Duodenal mucosa (tissue), 2 donors: ENCODE measurements around the gene ANKRD33.

Experiments
- H3K27ac ChIP-seq: one replicate; pipeline ENCODE4 v1.7.0; 2013; ENCODE audit warnings: low read depth, low read length
- H3K27me3 ChIP-seq, 2 donors: one replicate each; pipeline ENCODE4 v1.7.0; 2013; ENCODE audit warnings: low read length in 2 of 2, control low read depth in 1 of 2; ENCODE audit not compliant: insufficient read depth in 2 of 2, control insufficient read depth in 1 of 2
- H3K36me3 ChIP-seq, 2 donors: one replicate each; pipeline ENCODE4 v1.7.0; 2013; ENCODE audit warnings: low read length in 2 of 2, control low read depth in 1 of 2; ENCODE audit not compliant: insufficient read depth in 2 of 2, control insufficient read depth in 1 of 2
- H3K4me1 ChIP-seq, 2 donors: one replicate each; pipeline ENCODE4 v1.7.0; 2013; ENCODE audit warnings: low read length in 2 of 2, control low read depth in 1 of 2; ENCODE audit not compliant: insufficient read depth in 2 of 2, control insufficient read depth in 1 of 2
- H3K4me3 ChIP-seq, 2 donors: one replicate each; pipeline ENCODE4 v1.7.0; 2013; ENCODE audit warnings: low read length in 2 of 2, low read depth in 1 of 2
- H3K9ac ChIP-seq, 2 donors: one replicate each; pipeline ENCODE4 v1.7.0; 2013; ENCODE audit warnings: low read length in 2 of 2, low read depth in 1 of 2
- H3K9me3 ChIP-seq, 2 donors: one replicate each; pipeline ENCODE4 v1.7.0; 2013; ENCODE audit warnings: low read length in 2 of 2, control low read depth in 1 of 2; ENCODE audit not compliant: control insufficient read depth in 1 of 2

Gene ANKRD33

DNA sequence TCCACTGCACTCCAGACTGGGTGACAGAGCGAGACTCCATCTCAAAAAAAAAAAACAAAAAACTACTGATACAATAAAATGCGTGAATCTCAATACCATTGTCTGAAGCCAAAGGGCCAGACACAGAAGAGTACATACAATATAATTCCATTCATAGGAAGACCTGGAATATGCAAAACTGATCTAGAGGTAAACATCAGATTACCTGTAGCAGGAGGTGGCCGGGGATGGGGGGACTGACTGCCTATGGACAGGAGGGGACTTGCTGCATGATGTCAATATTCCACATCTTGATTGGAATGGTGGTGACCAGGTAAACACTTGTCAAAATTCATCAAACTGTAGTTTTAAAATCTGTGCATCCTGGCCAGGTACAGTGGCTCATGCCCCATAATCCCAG lies 26.9 kb upstream of the ANKRD33 start:
- no peak overlapping the region for H3K4me3 ChIP-seq
- peaks cover 0 to 18% of the 10 kb centered on the region in 2 donors for H3K4me1 ChIP-seq
- H3K36me3 ChIP-seq, result no peaks in the 10 kb centered on the region
- no peak overlapping the region for H3K27ac ChIP-seq
- no peak overlapping the region for H3K9ac ChIP-seq
- no peaks in the 10 kb centered on the region for H3K9me3 ChIP-seq
- peaks cover 31 to 36% of the 10 kb centered on the region in 2 donors for H3K27me3 ChIP-seq

GRCh38 chr12:51862947-51863346 lies 25.0 kb upstream of the ANKRD33 start:
- Histone ChIP-seq H3K27me3 (peaks cover 25 to 26% of the 10 kb centered on the region in 2 donors), H3K4me1 (peaks cover 0 to 15% of the 10 kb centered on the region in 2 donors), H3K4me3 (no peak overlapping the region), H3K9ac (no peak overlapping the region), H3K36me3 (no peaks in the 10 kb centered on the region), H3K9me3 (no peaks in the 10 kb centered on the region), H3K27ac (no peak overlapping the region)

GRCh38 chr12:51863363-51863932 lies 24.5 kb upstream of the ANKRD33 start:
- Histone ChIP-seq H3K27ac (no peak overlapping the region), H3K27me3 (peaks cover 30% of the 10 kb centered on the region in 2 donors), H3K36me3 (no peaks in the 10 kb centered on the region), H3K4me3 (peak overlapping the region; percentile 5 to 43), H3K9me3 (no peaks in the 10 kb centered on the region), H3K9ac (no peak overlapping the region), H3K4me1 (peaks cover 0 to 15% of the 10 kb centered on the region in 2 donors)

DNA sequence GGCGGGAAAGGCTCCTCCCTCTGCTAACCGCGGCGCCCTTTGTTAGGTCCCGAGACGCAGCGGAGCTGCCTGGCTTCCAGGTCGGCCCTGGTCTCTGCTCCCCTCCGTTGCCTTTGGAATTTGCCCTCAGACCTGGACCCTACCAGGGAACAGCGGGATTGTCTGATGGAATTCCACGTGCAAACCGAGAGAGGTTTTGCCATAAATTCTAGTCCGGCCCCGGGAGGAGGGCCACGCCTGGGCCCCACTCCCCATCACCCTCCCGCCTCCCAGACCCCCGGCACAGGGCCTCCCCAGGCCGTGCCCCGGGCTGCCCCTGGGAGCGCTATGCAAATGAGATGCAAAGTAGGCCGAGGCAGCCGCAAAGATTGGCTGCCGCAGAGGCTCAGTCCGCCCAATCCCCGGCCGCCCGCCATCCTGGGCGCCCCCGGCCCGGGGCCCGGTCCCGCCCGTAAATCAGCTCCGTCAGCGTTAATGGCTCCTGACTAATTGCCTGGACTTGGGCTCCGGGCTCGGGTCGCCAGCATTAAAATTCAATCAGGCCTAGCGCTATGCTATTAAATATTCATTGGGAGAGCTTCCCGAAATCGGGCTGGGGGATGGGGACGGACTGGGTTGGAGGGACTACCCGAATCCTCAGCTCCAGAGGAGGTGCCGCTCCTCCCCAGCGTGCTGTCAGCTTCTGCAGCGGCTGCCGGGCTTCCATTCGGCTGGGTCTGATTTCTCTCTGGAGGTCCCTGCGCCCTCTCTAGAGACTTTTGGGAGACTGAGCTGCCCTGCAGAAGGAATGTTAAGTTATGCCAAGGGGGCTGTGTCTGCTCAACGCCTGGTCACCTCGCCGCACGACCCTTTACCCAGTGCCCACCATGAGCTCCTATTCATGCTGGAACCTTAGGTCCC lies 23.7 kb upstream of the ANKRD33 start:
- H3K9ac ChIP-seq, result no peak overlapping the region
- peak overlapping the region; percentile 5 to 43 for H3K4me3 ChIP-seq
- peaks cover 0 to 21% of the 10 kb centered on the region in 2 donors for H3K4me1 ChIP-seq
- H3K27ac ChIP-seq, result no peak overlapping the region
- no peaks in the 10 kb centered on the region for H3K9me3 ChIP-seq
- H3K27me3 ChIP-seq, result peaks cover 34 to 37% of the 10 kb centered on the region in 2 donors
- no peaks in the 10 kb centered on the region for H3K36me3 ChIP-seq

GRCh38 chr12:51864833-51865670 lies 22.9 kb upstream of the ANKRD33 start:
- Histone ChIP-seq H3K4me1 (peaks cover 0 to 21% of the 10 kb centered on the region in 2 donors), H3K9ac (no peak overlapping the region), H3K9me3 (no peaks in the 10 kb centered on the region), H3K27me3 (peaks cover 40 to 43% of the 10 kb centered on the region in 2 donors), H3K27ac (no peak overlapping the region), H3K4me3 (no peak overlapping the region), H3K36me3 (no peaks in the 10 kb centered on the region)

DNA sequence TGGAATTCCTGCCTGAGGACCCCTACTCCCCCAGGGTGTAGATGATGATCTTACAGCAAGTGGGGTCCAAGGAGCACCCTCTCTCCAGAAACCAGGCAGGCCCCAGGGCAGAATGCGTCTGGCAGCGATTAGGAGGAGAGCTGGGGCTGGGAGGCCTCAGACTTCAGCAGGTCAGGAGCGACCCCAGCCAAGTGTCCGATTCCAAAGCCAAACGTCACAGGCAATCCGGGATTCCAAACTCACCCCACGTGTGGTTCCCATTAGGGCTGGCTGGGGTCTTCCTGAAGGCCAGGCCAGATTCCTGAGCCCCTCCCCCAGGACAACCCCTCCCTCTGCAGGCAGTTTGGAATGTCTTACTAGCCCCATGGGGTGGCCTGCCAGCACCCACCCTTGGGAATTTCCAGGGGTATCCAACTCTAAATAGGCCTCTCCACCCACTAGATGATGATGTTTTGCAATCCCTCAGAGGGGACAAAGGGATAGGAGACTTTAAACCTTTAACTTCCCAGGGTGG lies 22.1 kb upstream of the ANKRD33 start:
- no peaks in the 10 kb centered on the region for H3K9me3 ChIP-seq
- H3K27me3 ChIP-seq, result peaks cover 46 to 47% of the 10 kb centered on the region in 2 donors
- H3K4me1 ChIP-seq, result peaks cover 4 to 21% of the 10 kb centered on the region in 2 donors
- H3K4me3 ChIP-seq, result no peak overlapping the region
- H3K36me3 ChIP-seq, result no peaks in the 10 kb centered on the region
- H3K9ac ChIP-seq, result no peak overlapping the region
- no peak overlapping the region for H3K27ac ChIP-seq

DNA sequence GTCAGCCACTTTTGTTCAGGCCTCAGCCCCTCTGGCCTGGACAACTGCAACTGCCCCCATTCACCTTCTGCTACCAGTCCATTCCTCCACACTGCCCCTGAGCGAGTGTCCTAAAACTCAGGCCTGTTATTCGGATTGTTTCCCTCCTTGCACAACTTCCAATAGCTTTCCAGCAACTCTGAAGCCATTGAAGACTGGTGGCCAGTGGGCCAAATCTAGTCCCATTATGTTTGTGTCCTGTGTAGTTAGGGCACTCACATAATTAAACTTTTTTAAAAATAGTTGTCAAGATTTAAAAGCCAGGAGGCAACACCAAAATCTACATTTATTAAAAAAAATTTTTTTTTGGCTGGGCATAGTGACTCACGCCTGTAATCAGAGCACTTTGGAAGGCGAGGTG lies 21.6 kb upstream of the ANKRD33 start:
- H3K4me1 ChIP-seq, result peaks cover 9 to 21% of the 10 kb centered on the region in 2 donors
- H3K9me3 ChIP-seq, result no peaks in the 10 kb centered on the region
- no peak overlapping the region for H3K4me3 ChIP-seq
- H3K27ac ChIP-seq, result no peak overlapping the region
- no peak overlapping the region for H3K9ac ChIP-seq
- H3K27me3 ChIP-seq, result peaks cover 51% of the 10 kb centered on the region in 2 donors
- H3K36me3 ChIP-seq, result no peaks in the 10 kb centered on the region

DNA sequence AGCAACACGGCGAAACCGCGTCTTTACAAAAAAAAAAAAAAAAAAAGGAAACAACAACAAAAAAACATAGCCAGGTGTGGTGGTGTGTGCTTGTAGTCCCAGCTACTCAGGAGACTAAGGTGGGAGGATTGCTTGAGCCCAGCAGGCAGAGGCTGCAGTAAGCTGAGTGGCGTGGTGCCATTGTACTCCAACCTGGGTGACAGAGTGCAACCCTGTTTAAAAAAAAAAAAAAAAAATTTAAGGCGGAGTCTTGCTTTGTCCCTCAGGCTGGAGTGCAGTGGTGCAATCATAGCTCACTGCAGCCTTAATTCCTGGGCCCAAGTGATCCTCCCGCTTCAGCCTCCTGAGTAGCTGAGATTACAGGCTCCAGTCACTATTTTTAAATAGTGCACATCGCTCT lies 21.1 kb upstream of the ANKRD33 start:
- no peak overlapping the region for H3K4me3 ChIP-seq
- peaks cover 9 to 21% of the 10 kb centered on the region in 2 donors for H3K4me1 ChIP-seq
- H3K9me3 ChIP-seq, result no peaks in the 10 kb centered on the region

DNA sequence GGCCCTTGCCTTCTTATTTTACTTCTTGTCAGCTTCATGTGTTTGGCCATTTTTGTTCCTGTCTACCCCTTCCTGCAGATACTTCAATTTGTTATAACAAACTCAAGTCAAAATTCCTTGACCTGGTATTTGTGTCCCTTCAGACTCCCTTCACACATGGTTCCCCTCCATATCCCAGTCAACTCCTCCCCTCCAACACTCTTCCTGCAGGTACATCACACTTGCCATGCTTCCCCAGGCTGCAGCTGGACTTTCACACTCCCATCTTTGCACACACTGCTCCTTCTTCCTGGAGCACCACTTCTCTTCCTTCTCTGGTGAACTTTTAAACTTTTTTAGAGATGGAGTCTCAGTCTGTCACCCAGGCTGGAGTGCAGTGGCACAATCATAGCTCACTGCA lies 20.5 kb upstream of the ANKRD33 start:
- Histone ChIP-seq H3K27me3 (peaks cover 49 to 51% of the 10 kb centered on the region in 2 donors), H3K4me3 (no peak overlapping the region), H3K9me3 (no peaks in the 10 kb centered on the region), H3K27ac (no peak overlapping the region), H3K9ac (no peak overlapping the region), H3K4me1 (peaks cover 9 to 21% of the 10 kb centered on the region in 2 donors), H3K36me3 (no peaks in the 10 kb centered on the region)

More for the DNA sequence above, 21.1 kb upstream of the ANKRD33 start:
- Histone ChIP-seq H3K27me3 (peaks cover 51 to 53% of the 10 kb centered on the region in 2 donors), H3K27ac (no peak overlapping the region), H3K9ac (no peak overlapping the region), H3K36me3 (no peaks in the 10 kb centered on the region)
